ENCODE results near the gene MRPS14.

Gene MRPS14

GRCh38 chr1:174998569-174999215, 24.5 kb downstream of the MRPS14 start:
- H3F3A ChIP-seq (ENCODE audit: control insufficient read depth, insufficient read depth): peaks cover 13% of the 10 kb centered on the region
- peak overlapping the region; percentile 85 for H3K4me2 ChIP-seq (ENCODE audit: low read length)
- TF ChIP-seq CTCF (IDR thresholded peaks at IDR 0.05; ENCODE audit: low read depth, low read length, poor library complexity, severe bottlenecking): peak; percentile 81
- no peak for TF ChIP-seq EZH2phosphoT487 (IDR thresholded peaks at IDR 0.05; ENCODE audit: borderline replicate concordance, low read length)
- H4K20me1 ChIP-seq (ENCODE audit: control insufficient read depth, insufficient read depth, low read depth, low read length): peaks cover 18% of the 10 kb centered on the region; the same call in 1 of the 2 replicates
- H3K27ac ChIP-seq (ENCODE audit: low read depth, low read length): peak overlapping the region; percentile 94
- H3K4me3 ChIP-seq (ENCODE audit: low read length): peak overlapping the region; percentile 93
- H3K9me2 ChIP-seq (replicated peaks; ENCODE audit: control insufficient read depth, low read length): no peaks in the 10 kb centered on the region
- peaks cover 49% of the 10 kb centered on the region for H3K4me1 ChIP-seq (ENCODE audit: control insufficient read depth, low read length)
- H3K36me3 ChIP-seq (ENCODE audit: control insufficient read depth, low read length): peaks cover 64% of the 10 kb centered on the region
- peaks cover 73% of the 10 kb centered on the region for H3K79me2 ChIP-seq (ENCODE audit: control insufficient read depth, low read length)
- no peaks in the 10 kb centered on the region for H3K27me3 ChIP-seq (ENCODE audit: control insufficient read depth, low read length)
- no peaks in the 10 kb centered on the region for H3K9me3 ChIP-seq (ENCODE audit: control insufficient read depth, insufficient read depth, low read length)

GRCh38 chr1:174997041-174997440, 26.2 kb downstream of the MRPS14 start:
- H3F3A ChIP-seq (ENCODE audit: control insufficient read depth, insufficient read depth): peaks cover 15% of the 10 kb centered on the region
- TF ChIP-seq EZH2phosphoT487 (IDR thresholded peaks at IDR 0.05; ENCODE audit: borderline replicate concordance, low read length) (no peak), CTCF (IDR thresholded peaks at IDR 0.05; ENCODE audit: low read depth, low read length, poor library complexity, severe bottlenecking) (no peak)
- H3K9me2 ChIP-seq (replicated peaks; ENCODE audit: control insufficient read depth, low read length): no peaks in the 10 kb centered on the region
- no peaks in the 10 kb centered on the region for H3K27me3 ChIP-seq (ENCODE audit: control insufficient read depth, low read length)
- H3K36me3 ChIP-seq (ENCODE audit: control insufficient read depth, low read length): peaks cover 68% of the 10 kb centered on the region
- no peaks in the 10 kb centered on the region for H3K9me3 ChIP-seq (ENCODE audit: control insufficient read depth, insufficient read depth, low read length)
- H4K20me1 ChIP-seq (ENCODE audit: control insufficient read depth, insufficient read depth, low read depth, low read length): peaks cover 10% of the 10 kb centered on the region; the same call in 1 of the 2 replicates
- peaks cover 33% of the 10 kb centered on the region for H3K4me1 ChIP-seq (ENCODE audit: control insufficient read depth, low read length)
- H3K4me2 ChIP-seq (ENCODE audit: low read length): no peak overlapping the region
- H3K79me2 ChIP-seq (ENCODE audit: control insufficient read depth, low read length): peaks cover 56% of the 10 kb centered on the region
- H3K27ac ChIP-seq (ENCODE audit: low read depth, low read length): no peak overlapping the region
- H3K4me3 ChIP-seq (ENCODE audit: low read length): no peak overlapping the region

- no peak overlapping the region for H3K27ac ChIP-seq (ENCODE audit: low read depth, low read length)
- no peaks in the 10 kb centered on the region for H3K9me3 ChIP-seq (ENCODE audit: control insufficient read depth, insufficient read depth, low read length)
- H3K4me2 ChIP-seq (ENCODE audit: low read length): no peak overlapping the region
- peaks cover 15% of the 10 kb centered on the region for H3F3A ChIP-seq (ENCODE audit: control insufficient read depth, insufficient read depth)
- H4K20me1 ChIP-seq (ENCODE audit: control insufficient read depth, insufficient read depth, low read depth, low read length): peaks cover 4% of the 10 kb centered on the region; the same call in 1 of the 2 replicates
- peaks cover 67% of the 10 kb centered on the region for H3K36me3 ChIP-seq (ENCODE audit: control insufficient read depth, low read length)
- H3K27me3 ChIP-seq (ENCODE audit: control insufficient read depth, low read length): no peaks in the 10 kb centered on the region
- peaks cover 28% of the 10 kb centered on the region for H3K4me1 ChIP-seq (ENCODE audit: control insufficient read depth, low read length)
- H3K79me2 ChIP-seq (ENCODE audit: control insufficient read depth, low read length): peaks cover 50% of the 10 kb centered on the region
- TF ChIP-seq EZH2phosphoT487 (IDR thresholded peaks at IDR 0.05; ENCODE audit: borderline replicate concordance, low read length) (no peak), CTCF (IDR thresholded peaks at IDR 0.05; ENCODE audit: low read depth, low read length, poor library complexity, severe bottlenecking) (no peak)
- no peaks in the 10 kb centered on the region for H3K9me2 ChIP-seq (replicated peaks; ENCODE audit: control insufficient read depth, low read length)
- H3K4me3 ChIP-seq (ENCODE audit: low read length): no peak overlapping the region
Observed at GRCh38 chr1:174996476-174996875, 26.7 kb downstream of the MRPS14 start.
